Testis (tissue), 2 donors: ENCODE measurements around the gene LRFN2.

Source experiments
- CTCF ChIP-seq, 3 experiments: fragments of 450-650 bp in 2 of 3; fragments of 200-600 bp in 1 of 3; sonication (generic) in 1 of 3; IDR thresholded peaks; one replicate each; pipeline ENCODE4 v1.5.1; 2016 to 2019; ENCODE audit warnings: antibody characterized with exemption in 3 of 3, mild to moderate bottlenecking in 2 of 3, moderate library complexity in 1 of 3
- POLR2A ChIP-seq: fragments of 450-650 bp; IDR thresholded peaks from one replicate; pipeline ENCODE4 v1.6.1; 2017; ENCODE audit warnings: antibody characterized with exemption, mild to moderate bottlenecking, moderate library complexity

- TF ChIP-seq CTCF (IDR thresholded peaks at IDR 0.05) (no peak), POLR2A (no peak)
These were observed 19.8 kb upstream of the LRFN2 start for GRCh38 chr6:40606981-40607380.
